PC-9 (cell line): ENCODE measurements around the gene SPIRE2. TPM values are rescaled to one million over a fixed set of nuclear protein-coding genes. Genes with fewer than 3 reads are reported as not detected.

Source experiments
- BruUV-seq: library from RNA; stranded (reverse); fragments of 400-500 nt; replicated peaks from 2 replicates; lab custom pipeline; 2021; lab: Mats Ljungman, UMichigan
- CTCF ChIA-PET: fragments of 300-600 bp; sonication (Branson Sonifier 250); formaldehyde crosslinking; loops from one replicate; lab custom pipeline; 2022; ENCODE audit warnings: antibody characterized with exemption; lab: Charles Lee
- POLR2A ChIA-PET: fragments of 300-600 bp; sonication (Branson Sonifier 250); formaldehyde crosslinking; loops from one replicate; lab custom pipeline; 2022; ENCODE audit warnings: antibody characterized with exemption; ENCODE audit not compliant: unreplicated experiment; lab: Charles Lee
- DNase-seq, 2 experiments: peaks; one replicate each; pipeline versions ENCODE4 v3.0.0 to v3.0.0-alpha.2; 2015 to 2022; ENCODE audit warnings: mixed read lengths in 1 of 2
- H2AFZ ChIP-seq: fragments of 200-600 bp; sonication (generic); 2 replicates; pipeline ENCODE4 v1.8.1; 2017; ENCODE audit warnings: antibody characterized with exemption
- H3F3A ChIP-seq: fragments of 200-600 bp; sonication (generic); 2 replicates; pipeline ENCODE4 v1.8.1; 2017; ENCODE audit warnings: antibody characterized with exemption, mild to moderate bottlenecking, low read depth; ENCODE audit not compliant: insufficient read depth
- H3K27ac ChIP-seq: fragments of 200-600 bp; sonication (generic); 2 replicates; pipeline ENCODE4 v1.6.1; 2016; ENCODE audit warnings: mixed run types
- H3K27me3 ChIP-seq: fragments of 200-600 bp; sonication (generic); 2 replicates; pipeline ENCODE4 v1.6.1; 2016; ENCODE audit warnings: low read depth, mixed run types; ENCODE audit not compliant: insufficient read depth
- H3K36me3 ChIP-seq: fragments of 200-600 bp; sonication (generic); 2 replicates; pipeline ENCODE4 v1.6.1; 2016; ENCODE audit warnings: low read depth, mixed run types
- H3K4me1 ChIP-seq: fragments of 200-600 bp; sonication (generic); replicated peaks from 2 replicates; pipeline ENCODE4 v1.6.1; 2016; ENCODE audit warnings: mixed run types; ENCODE audit not compliant: insufficient read depth
- H3K4me2 ChIP-seq: fragments of 200-600 bp; sonication (generic); 2 replicates; pipeline ENCODE4 v1.6.1; 2017; ENCODE audit warnings: mixed run types
- H3K4me3 ChIP-seq: fragments of 200-600 bp; sonication (generic); 2 replicates; pipeline ENCODE4 v1.6.1; 2016; ENCODE audit warnings: mixed run types
- H3K79me2 ChIP-seq: fragments of 200-600 bp; sonication (generic); 2 replicates; pipeline ENCODE4 v1.6.1; 2017; ENCODE audit warnings: low read depth, mixed run types
- H3K9me2 ChIP-seq: fragments of 200-600 bp; sonication (generic); 2 replicates; pipeline ENCODE4 v1.8.1; 2017; ENCODE audit warnings: mild to moderate bottlenecking; ENCODE audit not compliant: insufficient read depth
- H3K9me3 ChIP-seq: fragments of 200-600 bp; sonication (generic); 2 replicates; pipeline ENCODE4 v1.8.1; 2016; ENCODE audit warnings: low read depth; ENCODE audit not compliant: insufficient read depth
- H4K20me1 ChIP-seq: fragments of 200-600 bp; sonication (generic); 2 replicates; pipeline ENCODE4 v1.8.1; 2017; ENCODE audit not compliant: insufficient read depth
- EZH2 ChIP-seq: fragments of 200-600 bp; sonication (generic); IDR thresholded peaks from 2 replicates; pipeline ENCODE4 v1.8.0; 2017; ENCODE audit warnings: antibody characterized with exemption, low read depth
- intact Hi-C: fragments of 100-400 bp; cut with micrococcal nuclease; formaldehyde crosslinking; loops from one replicate; pipeline ENCODE4 v1.10.0; 2022; ENCODE audit not compliant: unreplicated experiment
- total RNA-seq: library from RNA; stranded (reverse); gene quantifications from 2 replicates; pipeline ENCODE4 v1.2.3, GENCODE V29; 2021
- TF ChIP-seq, protein P1 (sequence below): fragments of 200-600 bp; sonication (generic); conservative IDR thresholded peaks from 2 replicates; pipeline ENCODE4 v1.6.1; 2017; ENCODE audit warnings: mixed run types, antibody characterized with exemption, mild to moderate bottlenecking, moderate library complexity

The SPIRE2 gene
- total RNA-seq, 1 experiment from 2014 or later: 34.5 TPM

- Histone ChIP-seq H3K9me2 (no peaks in the 10 kb centered on the region), H3K36me3 (no peaks in the 10 kb centered on the region), H4K20me1 (0 out of 2 replicates have a peak, but pooled peaks cover 3% of the 10 kb centered on the region), H2AFZ (no peak overlapping the region), H3K27ac (no peak overlapping the region), H3K4me2 (no peak overlapping the region), H3K4me1 (peaks cover 3% of the 10 kb centered on the region), H3K79me2 (no peaks in the 10 kb centered on the region), H3K27me3 (no peaks in the 10 kb centered on the region), H3K4me3 (no peak overlapping the region), H3K9me3 (no peaks in the 10 kb centered on the region), H3F3A (peaks cover 10% of the 10 kb centered on the region; the same call in 1 of the 2 replicates)
- intact Hi-C loops: no loop called here
- ChIA-PET CTCF (interaction anchor here (0.6 kb wide), 1 partner anchor 127 kb away, joined by 10 read pairs; no protein-coding TSS in a partner anchor), POLR2A (no interaction called here)
- no TSS peak for BruUV-seq
- no peak for DNase-seq
- TF ChIP-seq, protein P1, sequence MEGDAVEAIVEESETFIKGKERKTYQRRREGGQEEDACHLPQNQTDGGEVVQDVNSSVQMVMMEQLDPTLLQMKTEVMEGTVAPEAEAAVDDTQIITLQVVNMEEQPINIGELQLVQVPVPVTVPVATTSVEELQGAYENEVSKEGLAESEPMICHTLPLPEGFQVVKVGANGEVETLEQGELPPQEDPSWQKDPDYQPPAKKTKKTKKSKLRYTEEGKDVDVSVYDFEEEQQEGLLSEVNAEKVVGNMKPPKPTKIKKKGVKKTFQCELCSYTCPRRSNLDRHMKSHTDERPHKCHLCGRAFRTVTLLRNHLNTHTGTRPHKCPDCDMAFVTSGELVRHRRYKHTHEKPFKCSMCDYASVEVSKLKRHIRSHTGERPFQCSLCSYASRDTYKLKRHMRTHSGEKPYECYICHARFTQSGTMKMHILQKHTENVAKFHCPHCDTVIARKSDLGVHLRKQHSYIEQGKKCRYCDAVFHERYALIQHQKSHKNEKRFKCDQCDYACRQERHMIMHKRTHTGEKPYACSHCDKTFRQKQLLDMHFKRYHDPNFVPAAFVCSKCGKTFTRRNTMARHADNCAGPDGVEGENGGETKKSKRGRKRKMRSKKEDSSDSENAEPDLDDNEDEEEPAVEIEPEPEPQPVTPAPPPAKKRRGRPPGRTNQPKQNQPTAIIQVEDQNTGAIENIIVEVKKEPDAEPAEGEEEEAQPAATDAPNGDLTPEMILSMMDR: no peak
- TF ChIP-seq EZH2: no peak
Observed at GRCh38 chr16:89858973-89859614, 30.8 kb downstream of the SPIRE2 start.

DNA sequence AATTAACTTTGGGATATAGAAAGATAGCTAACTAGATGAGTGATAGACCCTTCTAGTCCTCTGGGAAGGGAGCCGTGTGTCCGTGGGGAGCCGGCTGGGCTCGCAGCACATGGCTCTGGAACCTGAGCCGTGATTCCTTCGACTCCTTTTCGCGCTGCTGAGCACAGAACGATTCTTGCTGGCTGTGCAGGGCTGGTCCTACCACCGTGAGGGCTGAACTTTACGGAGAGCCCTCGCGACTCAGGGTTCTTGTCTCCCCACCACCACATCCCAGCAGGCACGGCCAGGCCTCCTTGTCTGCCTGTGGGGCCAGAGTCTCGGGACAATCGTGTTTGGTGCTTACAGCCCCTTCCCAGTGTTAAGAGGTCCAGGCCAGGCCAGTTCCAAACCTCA, 31.3 kb downstream of the SPIRE2 start:
- no peaks in the 10 kb centered on the region for H3K79me2 ChIP-seq
- no peak overlapping the region for H3K4me2 ChIP-seq
- H3K4me1 ChIP-seq: peaks cover 8% of the 10 kb centered on the region
- ChIA-PET POLR2A (no interaction called here), CTCF (interaction anchor here (0.6 kb wide), 1 partner anchor 128 kb away, joined by 10 read pairs; no protein-coding TSS in a partner anchor)
- no peaks in the 10 kb centered on the region for H3K9me2 ChIP-seq
- intact Hi-C loops: loop anchor here (1.0 to 2.0 kb wide), 3 partner anchors 27 to 159 kb away; partner anchors contain the start of genes FANCA and SPATA2L
- H3K27ac ChIP-seq: no peak overlapping the region
- TF ChIP-seq, protein P1: no peak
- no peak for TF ChIP-seq EZH2
- DNase-seq: no peak
- no peaks in the 10 kb centered on the region for H3K9me3 ChIP-seq
- no peaks in the 10 kb centered on the region for H3K27me3 ChIP-seq
- H3F3A ChIP-seq: peaks cover 16% of the 10 kb centered on the region; the same call in 1 of the 2 replicates
- no peaks in the 10 kb centered on the region for H3K36me3 ChIP-seq
- H2AFZ ChIP-seq: no peak overlapping the region
- no TSS peak for BruUV-seq
- H4K20me1 ChIP-seq: 0 out of 2 replicates have a peak, but pooled peaks cover 3% of the 10 kb centered on the region
- no peak overlapping the region for H3K4me3 ChIP-seq

DNA sequence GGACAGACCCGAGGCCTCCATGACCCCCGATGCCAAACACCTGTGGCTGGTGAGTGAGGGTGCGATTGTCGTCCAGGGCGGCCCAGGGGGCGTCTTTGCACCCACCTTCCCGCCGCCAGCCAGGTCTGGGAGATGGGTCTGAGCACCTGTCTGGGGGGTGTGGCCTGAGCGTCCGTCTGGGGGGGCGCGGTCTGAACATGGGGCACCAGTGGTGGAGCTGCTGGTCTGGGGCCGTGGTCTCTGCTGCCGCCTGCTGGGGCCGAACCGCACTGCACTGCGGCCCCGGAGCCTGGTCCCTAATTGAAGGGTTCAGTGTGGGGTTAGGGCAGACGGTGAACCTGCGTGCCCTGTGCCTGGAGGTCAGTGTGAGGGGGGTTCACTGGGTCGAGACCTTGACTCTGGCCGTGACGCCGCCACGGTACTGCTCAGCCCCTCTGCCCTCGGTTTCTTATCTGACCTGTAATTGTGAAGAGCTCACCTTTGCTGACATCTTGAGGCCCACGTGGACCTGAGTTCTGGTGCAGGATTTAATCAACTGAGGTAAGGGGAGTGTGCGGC, 32.6 kb downstream of the SPIRE2 start:
- Histone ChIP-seq H4K20me1 (0 out of 2 replicates have a peak, but pooled peaks cover 3% of the 10 kb centered on the region), H3K9me2 (no peaks in the 10 kb centered on the region), H3K4me1 (peaks cover 9% of the 10 kb centered on the region), H2AFZ (no peak overlapping the region), H3K4me2 (no peak overlapping the region), H3K36me3 (no peaks in the 10 kb centered on the region), H3K4me3 (no peak overlapping the region), H3F3A (peaks cover 25% of the 10 kb centered on the region; the same call in 1 of the 2 replicates), H3K27ac (no peak overlapping the region), H3K79me2 (no peaks in the 10 kb centered on the region), H3K9me3 (no peaks in the 10 kb centered on the region), H3K27me3 (no peaks in the 10 kb centered on the region)
- BruUV-seq: no TSS peak
- POLR2A ChIA-PET: no interaction called here
- intact Hi-C loops: loop anchor here (1.0 to 2.0 kb wide), 3 partner anchors 28 to 160 kb away; partner anchors contain the start of genes FANCA and SPATA2L
- TF ChIP-seq EZH2: no peak
- TF ChIP-seq, protein P1: peak; percentile 99
- DNase-seq: peak; percentile 40 to 83
- CTCF ChIA-PET: interaction anchor here (0.5 to 1.3 kb wide), 7 partner anchors 27 to 161 kb away, joined by 3 to 6 read pairs (median 4); partner anchors contain the start of gene FANCA
